Endothelial cell of umbilical vein (primary cell): ENCODE measurements around the gene DLD. TPM values are rescaled to one million over a fixed set of nuclear protein-coding genes. Genes with fewer than 3 reads are reported as not detected.

Experiments used
- BruUV-seq: library from RNA; stranded (reverse); fragments of 400-500 nt; replicated peaks from 2 replicates; lab custom pipeline; 2021; lab: Mats Ljungman, UMichigan
- CTCF ChIA-PET: fragments of 300-600, 350-600 bp; sonication (Branson Sonifier 250); formaldehyde crosslinking; loops from one replicate; lab custom pipeline; 2021; ENCODE audit warnings: antibody characterized with exemption, inconsistent platforms; lab: Charles Lee
- POLR2A ChIA-PET: fragments of 300-600, 350-600 bp; sonication (Branson Sonifier 250); formaldehyde crosslinking; loops from one replicate; lab custom pipeline; 2021; ENCODE audit warnings: antibody characterized with exemption, inconsistent platforms; lab: Charles Lee
- DNase-seq: peaks from one replicate; pipeline ENCODE4 v3.0.0-alpha.2; 2011; ENCODE audit warnings: low read depth, low spot score
- FAIRE-seq: peaks from 2 replicates; lab custom pipeline; 2011; peaks lifted over from hg19 to GRCh38; lab: Jason Lieb, UNC
- H2AFZ ChIP-seq: 2 replicates; pipeline ENCODE4 v1.6.0; 2012; ENCODE audit warnings: low read depth, low read length, control low read depth, inconsistent platforms
- H3K27ac ChIP-seq: 2 replicates; pipeline ENCODE4 v1.5.1; 2011; ENCODE audit warnings: low read depth, mild to moderate bottlenecking, control low read depth, low read length, moderate library complexity; ENCODE audit not compliant: insufficient read depth
- H3K27me3 ChIP-seq, 2 experiments: 2 replicates each; pipeline versions ENCODE4 v1.6.0 to v1.6.1; 2011; ENCODE audit warnings: low read length in 2 of 2, mixed read lengths in 1 of 2; ENCODE audit not compliant: control insufficient read depth in 2 of 2, insufficient read depth in 2 of 2
- H3K36me3 ChIP-seq, 2 experiments: 2 replicates in 1 of 2; 3 replicates in 1 of 2; pipeline ENCODE4 v1.5.1; 2011; ENCODE audit warnings: low read length in 2 of 2, mild to moderate bottlenecking in 1 of 2, moderate library complexity in 1 of 2; ENCODE audit not compliant: control insufficient read depth in 2 of 2, insufficient read depth in 2 of 2; ENCODE audit errors: extremely low read depth in 1 of 2
- H3K4me1 ChIP-seq: 3 replicates; pipeline ENCODE4 v1.5.1; 2011; ENCODE audit warnings: mild to moderate bottlenecking, low read length; ENCODE audit not compliant: control insufficient read depth, insufficient read depth; ENCODE audit errors: extremely low read depth
- H3K4me2 ChIP-seq: 2 replicates; pipeline ENCODE4 v1.6.1; 2011; ENCODE audit warnings: low read length, control low read depth, mixed read lengths; ENCODE audit not compliant: insufficient read depth
- H3K4me3 ChIP-seq, 3 experiments: fragments of 200-600 bp in 1 of 3; sonication (generic), shearing (Covaris generic) in 1 of 3; replicated peaks in 1 of 3; 2 replicates each; pipeline ENCODE4 v1.5.1; 2011 to 2016; ENCODE audit warnings: control low read depth in 3 of 3, low read length in 3 of 3, mild to moderate bottlenecking in 2 of 3, inconsistent platforms in 1 of 3, low read depth in 1 of 3, moderate library complexity in 1 of 3; ENCODE audit not compliant: insufficient read depth in 1 of 3
- H3K79me2 ChIP-seq: 2 replicates; pipeline ENCODE4 v1.6.0; 2012; ENCODE audit warnings: low read length, inconsistent platforms; ENCODE audit not compliant: control insufficient read depth, insufficient read depth
- H3K9ac ChIP-seq: replicated peaks from 2 replicates; pipeline ENCODE3; 2011; ENCODE audit warnings: low read length, control low read depth; ENCODE audit not compliant: insufficient read depth; ENCODE audit errors: extremely low read depth
- H3K9me1 ChIP-seq: replicated peaks from 3 replicates; pipeline ENCODE4 v1.6.0; 2011; ENCODE audit warnings: mild to moderate bottlenecking, low read length; ENCODE audit not compliant: control insufficient read depth, insufficient read depth; ENCODE audit errors: extremely low read depth
- H3K9me3 ChIP-seq: replicated peaks from 2 replicates; pipeline ENCODE4 v1.5.1; 2012; ENCODE audit warnings: low read length, inconsistent platforms; ENCODE audit not compliant: control insufficient read depth, insufficient read depth
- H4K20me1 ChIP-seq: replicated peaks from 2 replicates; pipeline ENCODE3; 2011; ENCODE audit warnings: mild to moderate bottlenecking, low read length; ENCODE audit not compliant: control insufficient read depth, insufficient read depth; ENCODE audit errors: extremely low read depth
- EZH2 ChIP-seq: IDR thresholded peaks from 2 replicates; pipeline ENCODE4 v1.6.1; 2012; ENCODE audit warnings: borderline replicate concordance, low read depth, mild to moderate bottlenecking, moderate library complexity, low read length, inconsistent platforms; ENCODE audit not compliant: severe bottlenecking
- FOS ChIP-seq: IDR thresholded peaks from 2 replicates; pipeline ENCODE4 v1.6.1; 2011; ENCODE audit warnings: mild to moderate bottlenecking, low read length, moderate library complexity, borderline replicate concordance; ENCODE audit not compliant: insufficient read depth
- GATA2 ChIP-seq: IDR thresholded peaks from 2 replicates; pipeline ENCODE4 v1.7.0; 2011; ENCODE audit warnings: low read depth, mild to moderate bottlenecking, moderate library complexity, mixed read lengths, low read length; ENCODE audit not compliant: insufficient read length, insufficient read depth
- JUN ChIP-seq: IDR thresholded peaks from 2 replicates; pipeline ENCODE4 v1.6.1; 2011; ENCODE audit warnings: borderline replicate concordance, low read depth; ENCODE audit not compliant: insufficient read length, insufficient read depth
- MYC ChIP-seq: IDR thresholded peaks from one replicate; pipeline ENCODE4 v1.6.1; 2011; ENCODE audit warnings: mild to moderate bottlenecking, low read depth, low read length
- POLR2A ChIP-seq: IDR thresholded peaks from 2 replicates; pipeline ENCODE4 v1.6.1; 2012; ENCODE audit warnings: low read depth, mild to moderate bottlenecking, control low read depth, low read length
- POLR2AphosphoS5 ChIP-seq: IDR thresholded peaks from 2 replicates; pipeline ENCODE4 v1.6.1; 2012; ENCODE audit warnings: low read depth, mild to moderate bottlenecking, control low read depth, low read length, moderate library complexity; ENCODE audit not compliant: insufficient read depth
- dilution Hi-C: fragments of 300-500 bp; cut with MboI; formaldehyde crosslinking; loops from one replicate; pipeline ENCODE4 v1.15.0; 2019; ENCODE audit warnings: low sequenced_read_pairs; ENCODE audit not compliant: extremely low pct_ligation_motif_present
- intact Hi-C: fragments of 100-400 bp; cut with micrococcal nuclease; formaldehyde crosslinking; loops from one replicate; pipeline ENCODE4 v1.10.0; 2022
- polyA plus RNA-seq, 4 experiments: library from polyadenylated mRNA; depleted of rRNA in 3 of 4; stranded (reverse) in 3 of 4; unstranded in 1 of 4; fragments of >200 nt; gene quantifications; 2 replicates each; pipeline versions ENCODE4 v1.2.1 to v1.2.3, GENCODE V29; 2011 to 2012; ENCODE audit warnings: missing spikeins in 1 of 4
- total RNA-seq: library from RNA; stranded (reverse); gene quantifications from 2 replicates; pipeline ENCODE4 v1.2.3, GENCODE V29; 2021
- TF ChIP-seq, protein P1 (sequence below): IDR thresholded peaks from 2 replicates; pipeline ENCODE4 v1.6.1; 2011; ENCODE audit not compliant: insufficient read depth, insufficient read length
- TF ChIP-seq, protein P2 (sequence below), 2 donors: IDR thresholded peaks; 1 replicate in 1 of 2; 2 replicates in 1 of 2; pipeline ENCODE4 v1.5.1; 2011; ENCODE audit warnings: low read length in 2 of 2, mild to moderate bottlenecking in 2 of 2, moderate library complexity in 2 of 2, control low read depth in 1 of 2, inconsistent platforms in 1 of 2, low read depth in 1 of 2; ENCODE audit not compliant: insufficient read depth in 1 of 2; ENCODE audit errors: extremely low read depth in 1 of 2

The DLD gene
- total and polyA plus RNA-seq, 2 donors (not counting 3 experiments of a cell fraction or from before 2014, with no cell fraction given), result 61.7 to 95.0 TPM

DNA sequence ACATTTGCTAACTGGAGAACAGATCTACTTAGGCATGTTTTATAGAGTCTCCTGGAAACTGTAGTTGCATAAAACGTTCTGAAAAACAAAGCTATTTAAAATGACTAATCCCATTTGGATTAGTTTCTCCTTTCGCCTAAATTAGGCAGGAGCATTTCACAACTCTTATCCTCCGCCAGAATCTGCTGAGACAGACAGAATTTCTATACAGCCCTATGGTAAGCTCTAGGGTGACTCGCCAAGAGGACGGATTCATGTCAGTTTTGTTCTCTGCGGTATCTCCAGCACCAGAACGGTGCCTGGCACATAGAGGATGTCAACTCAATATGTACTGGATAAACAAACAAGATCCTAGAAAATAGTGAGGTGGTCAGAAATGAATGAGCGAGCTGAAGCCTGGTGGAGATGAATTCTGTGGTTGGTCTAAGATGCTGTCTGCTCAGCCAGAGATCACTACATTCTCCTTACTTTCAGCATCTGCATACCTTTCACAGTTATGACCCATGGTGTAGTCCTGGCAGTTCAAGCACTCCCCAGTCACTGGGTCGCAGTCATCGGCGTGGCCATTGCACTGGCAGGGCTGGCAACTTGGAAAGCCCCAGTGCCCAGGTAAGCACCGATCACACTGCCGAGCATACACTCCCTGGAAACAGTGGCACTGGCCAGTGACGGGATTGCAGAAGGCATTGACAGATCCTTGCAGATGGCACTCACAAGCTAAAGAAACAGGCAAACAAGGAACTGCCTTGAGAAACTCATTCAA, 68.0 kb downstream of the DLD start:
- no peak overlapping the region for H2AFZ ChIP-seq
- H3K27ac ChIP-seq, result no peak overlapping the region
- BruUV-seq, result no TSS peak
- no peak overlapping the region for H3K9ac ChIP-seq
- no peaks in the 10 kb centered on the region for H3K27me3 ChIP-seq
- no peak for FAIRE-seq
- H3K9me3 ChIP-seq, result no peaks in the 10 kb centered on the region
- H3K79me2 ChIP-seq, result peaks cover 37% of the 10 kb centered on the region
- TF ChIP-seq POLR2AphosphoS5 (peak; percentile 21), MYC (no peak)
- H4K20me1 ChIP-seq, result no peaks in the 10 kb centered on the region
- intact Hi-C loops, result no loop called here
- H3K36me3 ChIP-seq, result peaks cover 64 to 71% of the 10 kb centered on the region in 2 experiments
- no peak overlapping the region for H3K4me2 ChIP-seq
- CTCF ChIA-PET, result interaction anchor here (1.1 to 1.6 kb wide), 2 partner anchors 23 to 187 kb away, joined by 4 read pairs; no protein-coding TSS in a partner anchor
- H3K9me1 ChIP-seq, result no peaks in the 10 kb centered on the region
- peaks cover under 1% of the 10 kb centered on the region for H3K4me1 ChIP-seq
- dilution Hi-C loops, result no loop called here
- DNase-seq, result no peak
- POLR2A ChIA-PET, result no interaction called here
- no peak overlapping the region for H3K4me3 ChIP-seq

DNA sequence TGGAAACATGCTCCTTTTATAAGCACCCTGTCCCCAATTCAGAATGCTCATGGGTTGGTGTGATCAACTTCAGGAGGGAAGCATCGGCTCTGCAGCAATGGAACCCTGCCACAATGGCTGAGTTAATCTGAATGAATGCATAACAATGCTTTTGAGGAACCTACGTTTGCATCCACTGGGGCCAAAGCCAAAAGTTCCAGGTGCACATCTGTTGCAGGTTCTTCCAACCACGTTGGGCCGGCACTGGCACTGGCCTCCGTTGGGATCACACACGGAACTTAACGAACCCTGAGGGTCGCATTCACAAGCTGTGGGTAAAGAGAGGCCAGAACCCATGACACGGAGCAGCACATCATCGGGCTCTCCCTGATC, 68.5 kb downstream of the DLD start:
- Histone ChIP-seq H3K27ac (no peak overlapping the region), H3K79me2 (peaks cover 41% of the 10 kb centered on the region)

More for the DNA sequence above, 68.5 kb downstream of the DLD start:
- no TSS peak for BruUV-seq
- dilution Hi-C loops (no loop called here), intact Hi-C loops (no loop called here)
- no peak overlapping the region for H2AFZ ChIP-seq
- no peak overlapping the region for H3K9ac ChIP-seq
- peaks cover 68 to 75% of the 10 kb centered on the region in 2 experiments for H3K36me3 ChIP-seq
- no peaks in the 10 kb centered on the region for H4K20me1 ChIP-seq
- H3K27me3 ChIP-seq, result no peaks in the 10 kb centered on the region
- TF ChIP-seq, protein P1, sequence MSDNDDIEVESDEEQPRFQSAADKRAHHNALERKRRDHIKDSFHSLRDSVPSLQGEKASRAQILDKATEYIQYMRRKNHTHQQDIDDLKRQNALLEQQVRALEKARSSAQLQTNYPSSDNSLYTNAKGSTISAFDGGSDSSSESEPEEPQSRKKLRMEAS, result no peak
- TF ChIP-seq, protein P2, sequence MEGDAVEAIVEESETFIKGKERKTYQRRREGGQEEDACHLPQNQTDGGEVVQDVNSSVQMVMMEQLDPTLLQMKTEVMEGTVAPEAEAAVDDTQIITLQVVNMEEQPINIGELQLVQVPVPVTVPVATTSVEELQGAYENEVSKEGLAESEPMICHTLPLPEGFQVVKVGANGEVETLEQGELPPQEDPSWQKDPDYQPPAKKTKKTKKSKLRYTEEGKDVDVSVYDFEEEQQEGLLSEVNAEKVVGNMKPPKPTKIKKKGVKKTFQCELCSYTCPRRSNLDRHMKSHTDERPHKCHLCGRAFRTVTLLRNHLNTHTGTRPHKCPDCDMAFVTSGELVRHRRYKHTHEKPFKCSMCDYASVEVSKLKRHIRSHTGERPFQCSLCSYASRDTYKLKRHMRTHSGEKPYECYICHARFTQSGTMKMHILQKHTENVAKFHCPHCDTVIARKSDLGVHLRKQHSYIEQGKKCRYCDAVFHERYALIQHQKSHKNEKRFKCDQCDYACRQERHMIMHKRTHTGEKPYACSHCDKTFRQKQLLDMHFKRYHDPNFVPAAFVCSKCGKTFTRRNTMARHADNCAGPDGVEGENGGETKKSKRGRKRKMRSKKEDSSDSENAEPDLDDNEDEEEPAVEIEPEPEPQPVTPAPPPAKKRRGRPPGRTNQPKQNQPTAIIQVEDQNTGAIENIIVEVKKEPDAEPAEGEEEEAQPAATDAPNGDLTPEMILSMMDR (IDR thresholded peaks at IDR 0.05; ENCODE audit: extremely low read depth in 1 of 2, insufficient read depth in 1 of 2, low read depth in 1 of 2, low read length in 2 of 2), result no peak
- TF ChIP-seq MYC (no peak), POLR2AphosphoS5 (no peak), JUN (no peak), FOS (no peak), EZH2 (no peak), GATA2 (no peak), POLR2A (no peak)
- H3K9me1 ChIP-seq, result no peaks in the 10 kb centered on the region
- ChIA-PET CTCF (interaction anchor here (1.6 kb wide), 1 partner anchor 186 kb away, joined by 4 read pairs; no protein-coding TSS in a partner anchor), POLR2A (no interaction called here)
- H3K4me1 ChIP-seq, result no peaks in the 10 kb centered on the region
- no peak overlapping the region for H3K4me2 ChIP-seq
- no peak overlapping the region for H3K4me3 ChIP-seq
- DNase-seq (no peak), FAIRE-seq (no peak)
- H3K9me3 ChIP-seq, result no peaks in the 10 kb centered on the region
